ENCODE results near the gene SMIM24.

The SMIM24 gene

GRCh38 chr19:3466635-3467034, 13.7 kb downstream of the SMIM24 start:
- no peaks in the 10 kb centered on the region for H3K27me3 ChIP-seq (ENCODE audit: control insufficient read depth, low read length)
- no peak overlapping the region for H3K27ac ChIP-seq (ENCODE audit: low read depth, low read length)
- no peak overlapping the region for H3K4me2 ChIP-seq (ENCODE audit: low read length)
- 0 out of 2 replicates have a peak, but pooled peaks cover 2% of the 10 kb centered on the region for H3K9me3 ChIP-seq (ENCODE audit: control insufficient read depth, insufficient read depth, low read length)
- H3K79me2 ChIP-seq (ENCODE audit: control insufficient read depth, low read length): no peaks in the 10 kb centered on the region
- H3K9me2 ChIP-seq (replicated peaks; ENCODE audit: control insufficient read depth, low read length): no peaks in the 10 kb centered on the region
- no peak overlapping the region for H3K4me3 ChIP-seq (ENCODE audit: low read length)
- H4K20me1 ChIP-seq (ENCODE audit: control insufficient read depth, insufficient read depth, low read depth, low read length): no peaks in the 10 kb centered on the region
- no peaks in the 10 kb centered on the region for H3K4me1 ChIP-seq (ENCODE audit: control insufficient read depth, low read length)
- no peaks in the 10 kb centered on the region for H3F3A ChIP-seq (ENCODE audit: control insufficient read depth, insufficient read depth)
- TF ChIP-seq EZH2phosphoT487 (IDR thresholded peaks at IDR 0.05; ENCODE audit: borderline replicate concordance, low read length) (no peak), CTCF (IDR thresholded peaks at IDR 0.05; ENCODE audit: low read depth, low read length, poor library complexity, severe bottlenecking) (no peak)
- no peaks in the 10 kb centered on the region for H3K36me3 ChIP-seq (ENCODE audit: control insufficient read depth, low read length)

DNA sequence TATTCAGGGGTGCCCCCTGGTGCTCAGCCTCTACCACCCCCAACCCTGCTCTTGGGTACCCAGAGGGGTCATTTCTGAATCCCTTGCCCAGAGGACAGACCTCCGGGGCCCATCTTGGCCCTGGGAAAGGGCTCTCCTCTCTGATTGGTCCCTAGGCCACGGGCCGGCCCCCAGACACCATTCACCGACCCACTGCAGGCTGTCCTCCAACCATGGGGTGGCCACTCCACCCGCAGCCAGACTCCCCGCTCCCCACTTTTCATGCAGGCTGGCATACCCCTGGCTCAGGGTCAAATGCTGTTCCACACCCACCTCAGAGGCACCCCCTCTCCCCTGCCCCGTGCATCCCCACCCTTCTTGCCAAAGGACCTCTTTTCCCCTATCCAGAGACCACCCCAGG, 14.8 kb downstream of the SMIM24 start:
- Histone ChIP-seq H3K9me3 (ENCODE audit: control insufficient read depth, insufficient read depth, low read length) (0 out of 2 replicates have a peak, but pooled peaks cover 2% of the 10 kb centered on the region), H4K20me1 (ENCODE audit: control insufficient read depth, insufficient read depth, low read depth, low read length) (no peaks in the 10 kb centered on the region), H3K27ac (ENCODE audit: low read depth, low read length) (no peak overlapping the region), H3K36me3 (ENCODE audit: control insufficient read depth, low read length) (no peaks in the 10 kb centered on the region), H3F3A (ENCODE audit: control insufficient read depth, insufficient read depth) (no peaks in the 10 kb centered on the region), H3K4me3 (ENCODE audit: low read length) (no peak overlapping the region), H3K9me2 (replicated peaks; ENCODE audit: control insufficient read depth, low read length) (no peaks in the 10 kb centered on the region), H3K27me3 (ENCODE audit: control insufficient read depth, low read length) (no peaks in the 10 kb centered on the region), H3K79me2 (ENCODE audit: control insufficient read depth, low read length) (no peaks in the 10 kb centered on the region), H3K4me2 (ENCODE audit: low read length) (no peak overlapping the region), H3K4me1 (ENCODE audit: control insufficient read depth, low read length) (no peaks in the 10 kb centered on the region)
- no peak for TF ChIP-seq EZH2phosphoT487 (IDR thresholded peaks at IDR 0.05; ENCODE audit: borderline replicate concordance, low read length)
- no peak for TF ChIP-seq CTCF (IDR thresholded peaks at IDR 0.05; ENCODE audit: low read depth, low read length, poor library complexity, severe bottlenecking)

DNA sequence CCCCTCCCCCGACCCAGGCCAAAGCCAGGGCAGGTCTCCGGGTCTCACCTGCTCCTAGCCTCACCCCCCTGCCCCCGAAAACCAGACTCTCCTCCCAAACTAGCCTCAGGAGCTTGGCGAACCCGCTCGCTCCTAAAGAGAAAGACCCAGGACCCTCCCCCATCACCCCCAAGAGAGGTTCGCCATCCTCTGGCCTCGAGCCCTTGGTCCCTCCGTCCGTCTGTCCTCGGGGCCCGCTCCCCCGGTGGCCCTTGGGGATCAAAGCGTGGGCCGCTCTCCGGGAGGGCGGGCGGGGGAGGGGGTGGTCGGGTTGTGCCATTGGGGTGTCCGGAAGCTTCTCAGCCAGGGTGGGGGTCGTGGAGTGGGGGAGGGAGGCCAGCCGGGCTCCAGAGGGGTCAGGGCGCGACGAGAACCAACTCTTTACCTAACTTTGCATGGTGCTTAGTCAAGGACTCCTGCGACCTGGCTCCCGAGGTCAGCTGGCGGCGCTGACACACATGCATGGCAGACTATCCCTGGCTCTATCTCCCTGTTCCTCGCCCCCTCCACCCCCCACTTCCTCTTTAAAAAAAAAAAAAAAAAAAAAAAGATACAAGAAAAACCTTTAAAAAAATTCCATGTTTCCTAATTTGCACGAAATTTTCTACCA, 15.6 kb downstream of the SMIM24 start:
- no peaks in the 10 kb centered on the region for H3K4me1 ChIP-seq (ENCODE audit: control insufficient read depth, low read length)
- no peak overlapping the region for H3K4me2 ChIP-seq (ENCODE audit: low read length)
- H3K27ac ChIP-seq (ENCODE audit: low read depth, low read length): no peak overlapping the region
- TF ChIP-seq CTCF (IDR thresholded peaks at IDR 0.05; ENCODE audit: low read depth, low read length, poor library complexity, severe bottlenecking): no peak
- no peak for TF ChIP-seq EZH2phosphoT487 (IDR thresholded peaks at IDR 0.05; ENCODE audit: borderline replicate concordance, low read length)
- H4K20me1 ChIP-seq (ENCODE audit: control insufficient read depth, insufficient read depth, low read depth, low read length): no peaks in the 10 kb centered on the region
- H3K4me3 ChIP-seq (ENCODE audit: low read length): no peak overlapping the region
- no peaks in the 10 kb centered on the region for H3K36me3 ChIP-seq (ENCODE audit: control insufficient read depth, low read length)
- no peaks in the 10 kb centered on the region for H3K9me2 ChIP-seq (replicated peaks; ENCODE audit: control insufficient read depth, low read length)
- H3K79me2 ChIP-seq (ENCODE audit: control insufficient read depth, low read length): no peaks in the 10 kb centered on the region
- H3F3A ChIP-seq (ENCODE audit: control insufficient read depth, insufficient read depth): no peaks in the 10 kb centered on the region
- no peaks in the 10 kb centered on the region for H3K27me3 ChIP-seq (ENCODE audit: control insufficient read depth, low read length)
- H3K9me3 ChIP-seq (ENCODE audit: control insufficient read depth, insufficient read depth, low read length): 0 out of 2 replicates have a peak, but pooled peaks cover 2% of the 10 kb centered on the region

All from DOHH2 (cell line).